Mucosa of descending colon (tissue), 3 donors: Measurements from ENCODE around the gene LGI2. TPM values are rescaled to one million over a fixed set of nuclear protein-coding genes. Genes with fewer than 3 reads are reported as not detected.

Experiments used
- ATAC-seq: fragments of 200-7000 bp; cut with Tn5 transposase; one replicate; pipeline ENCODE4 v1.9.1; 2020; ENCODE audit warnings: mild to moderate bottlenecking, moderate library complexity
- DNase-seq, 3 donors: peaks; one replicate each; pipeline ENCODE4 v3.0.0-alpha.2; 2020
- H3K36me3 ChIP-seq: fragments of 200-600 bp; one replicate; pipeline ENCODE4 v1.8.0; 2021; ENCODE audit warnings: low read depth, mild to moderate bottlenecking
- H3K4me1 ChIP-seq: fragments of 200-600 bp; one replicate; pipeline ENCODE4 v1.8.0; 2021; ENCODE audit warnings: low read depth, mild to moderate bottlenecking
- H3K4me3 ChIP-seq: fragments of 200-600 bp; one replicate; pipeline ENCODE4 v1.8.0; 2021; ENCODE audit warnings: mild to moderate bottlenecking
- H3K9me3 ChIP-seq: fragments of 200-600 bp; one replicate; pipeline ENCODE4 v1.8.0; 2021; ENCODE audit warnings: mild to moderate bottlenecking
- CTCF ChIP-seq: fragments of 200-600 bp; IDR thresholded peaks from one replicate; pipeline ENCODE4 v1.8.0; 2022; ENCODE audit warnings: antibody characterized with exemption, mild to moderate bottlenecking
- intact Hi-C, 2 donors: fragments of 100-400 bp; cut with DNase I in 1 of 2; cut with micrococcal nuclease in 1 of 2; formaldehyde crosslinking; loops; one replicate each; pipeline versions ENCODE4 v1.11.0 to v1.11.1; 2022; cut with DNase I, micrococcal nuclease
- total RNA-seq, 3 donors: library from RNA; stranded (reverse); fragmentation: NEBNext Ultra II Directional in 2 of 3; extraction: Animal tissue kit (Norgen Biotek cat#: 25700) in 2 of 3; gene quantifications; one replicate each; pipeline versions ENCODE4 v1.2.1 to v1.2.4, GENCODE V29; 2021 to 2023
- donor health status: DM: no; HTN: no; CAD: no; lungs with moderate emphysema.
- donor health status: DM: no; HTN: no; CAD: no.
- donor health status: DM: no; HTN: yes; CAD: no.

Gene LGI2
- total RNA-seq, 3 donors from 2014 or later, result 0.43 to 2.5 (median 0.53) TPM

- H3K4me1 ChIP-seq, result no peaks in the 10 kb centered on the region
- H3K4me3 ChIP-seq, result no peak overlapping the region
- intact Hi-C loops, result no loop called here
- no peak for ATAC-seq
- peaks cover 9% of the 10 kb centered on the region for H3K9me3 ChIP-seq
- TF ChIP-seq CTCF, result no peak
- no peaks in the 10 kb centered on the region for H3K36me3 ChIP-seq
- DNase-seq, result no peak
Observed at GRCh38 chr4:24969486-24969885, 61.3 kb downstream of the LGI2 start.

DNA sequence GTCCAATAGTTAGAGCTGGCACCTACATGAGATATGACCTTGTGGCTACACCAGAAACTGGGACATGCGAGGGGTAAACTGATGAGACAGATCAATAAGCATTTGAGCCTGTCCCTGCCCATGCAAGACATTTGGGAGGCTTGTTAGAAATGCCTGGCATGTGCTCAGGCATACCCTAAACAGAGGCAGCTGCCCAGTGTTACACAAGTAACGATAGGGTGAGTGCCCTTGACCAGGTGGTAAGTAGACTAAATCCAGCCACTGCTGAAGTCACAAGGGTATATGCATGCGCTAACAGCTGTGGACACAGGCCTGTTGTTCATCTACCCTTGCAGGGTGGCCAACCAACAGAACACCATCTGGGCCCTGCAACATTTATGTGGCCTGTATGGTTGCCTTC, 61.8 kb downstream of the LGI2 start:
- Histone ChIP-seq H3K36me3 (no peaks in the 10 kb centered on the region), H3K4me3 (no peak overlapping the region), H3K4me1 (no peaks in the 10 kb centered on the region), H3K9me3 (peaks cover 9% of the 10 kb centered on the region)
- intact Hi-C loops, result no loop called here
- TF ChIP-seq CTCF, result no peak
- no peak for ATAC-seq
- no peak for DNase-seq

DNA sequence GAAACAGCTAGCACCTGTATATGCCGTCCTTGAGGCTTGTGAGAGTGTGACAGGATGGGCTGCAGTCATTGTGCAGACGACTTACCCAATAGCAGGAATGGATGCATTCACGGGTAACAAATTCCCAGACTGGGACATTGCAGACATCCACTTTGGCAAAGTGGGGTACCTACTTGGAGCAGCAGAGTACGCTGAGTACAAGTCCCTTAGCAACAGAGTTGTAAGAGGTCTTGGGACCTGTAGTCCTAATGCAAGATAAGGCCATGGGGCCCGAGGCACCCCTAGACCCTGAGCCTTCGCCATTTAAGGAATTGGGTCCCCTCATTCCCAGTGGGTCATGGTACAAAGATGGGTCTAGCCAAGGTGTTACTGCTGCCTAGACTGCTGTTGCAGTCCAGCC, 62.5 kb downstream of the LGI2 start:
- H3K4me1 ChIP-seq, result no peaks in the 10 kb centered on the region
- intact Hi-C loops, result no loop called here
- H3K4me3 ChIP-seq, result no peak overlapping the region

DNA sequence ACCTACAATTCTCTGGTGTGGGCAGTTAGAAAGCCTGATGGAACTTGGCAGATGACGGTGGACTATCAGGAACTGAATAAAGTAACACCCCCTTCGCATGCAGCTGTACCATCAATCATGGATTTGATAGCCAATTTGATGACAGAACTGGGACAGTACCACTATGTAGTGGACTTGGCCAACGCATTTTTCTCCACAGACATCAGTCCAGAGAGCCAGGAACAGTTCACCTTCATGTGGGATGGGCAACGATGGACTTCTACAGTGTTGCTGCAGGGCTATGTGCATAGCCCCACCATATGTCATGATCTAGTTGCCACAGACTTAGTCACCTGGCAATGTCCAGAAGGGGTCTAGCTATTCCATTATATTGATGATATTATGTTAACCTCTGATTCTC, 63.4 kb downstream of the LGI2 start:
- intact Hi-C loops, result no loop called here

More for the DNA sequence above, 62.5 kb downstream of the LGI2 start:
- H3K36me3 ChIP-seq, result no peaks in the 10 kb centered on the region
- DNase-seq (no peak), ATAC-seq (no peak)
- peaks cover 9% of the 10 kb centered on the region for H3K9me3 ChIP-seq
- TF ChIP-seq CTCF, result no peak

GRCh38 chr4:24966076-24966475, 64.7 kb downstream of the LGI2 start:
- Histone ChIP-seq H3K36me3 (no peaks in the 10 kb centered on the region), H3K9me3 (peaks cover 9% of the 10 kb centered on the region), H3K4me1 (no peaks in the 10 kb centered on the region), H3K4me3 (no peak overlapping the region)
- DNase-seq, result no peak
- TF ChIP-seq CTCF, result no peak
- intact Hi-C loops, result no loop called here
- ATAC-seq, result no peak

More for the DNA sequence above, 63.4 kb downstream of the LGI2 start:
- no peak for DNase-seq
- no peaks in the 10 kb centered on the region for H3K36me3 ChIP-seq
- TF ChIP-seq CTCF, result no peak
- no peak for ATAC-seq
- H3K9me3 ChIP-seq, result peaks cover 9% of the 10 kb centered on the region
- H3K4me3 ChIP-seq, result no peak overlapping the region
- H3K4me1 ChIP-seq, result no peaks in the 10 kb centered on the region

GRCh38 chr4:24965627-24966026, 65.1 kb downstream of the LGI2 start:
- TF ChIP-seq CTCF, result no peak
- ATAC-seq, result no peak
- intact Hi-C loops, result no loop called here
- H3K4me3 ChIP-seq, result no peak overlapping the region
- H3K4me1 ChIP-seq, result no peaks in the 10 kb centered on the region
- no peak for DNase-seq
- H3K9me3 ChIP-seq, result peaks cover 9% of the 10 kb centered on the region
- H3K36me3 ChIP-seq, result no peaks in the 10 kb centered on the region
